Stimulated activated naive CD4-positive, alpha-beta T cell treated with Interleukin-2 at 50 U/mL for 16 hours (primary cell): Measurements from ENCODE around the gene RFX4.
"Not testable (repeated sequence)": the region's sequence is repeated elsewhere in the genome, so short reads cannot be mapped to it uniquely, and the experiment has no call there.

ENCODE experiments used
- DNase-seq: peaks from one replicate; lab custom pipeline; 2025; lab: John Stamatoyannopoulos, UW

RFX4 gene

DNA sequence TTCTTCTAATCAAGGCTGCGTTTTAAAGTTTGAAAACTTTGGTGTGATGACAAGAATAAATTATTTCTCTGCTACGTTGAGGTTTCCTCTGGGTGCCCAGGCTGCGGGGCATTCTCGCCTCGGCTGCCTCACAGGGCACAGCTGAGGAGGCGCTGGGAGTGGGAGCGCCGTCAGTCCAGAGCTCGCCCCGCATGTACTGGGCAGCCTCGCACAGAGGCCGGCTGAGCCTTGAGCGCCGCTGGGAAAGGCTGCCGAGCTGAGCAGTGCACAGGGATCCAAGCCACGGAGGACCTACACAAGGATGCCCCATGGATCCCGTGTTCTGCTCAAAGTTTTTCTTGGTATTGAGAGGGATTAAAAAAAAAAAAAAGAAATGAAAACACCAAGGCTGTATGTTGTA is 11.6 kb downstream of the RFX4 start:
- DNase-seq: no peak

DNA sequence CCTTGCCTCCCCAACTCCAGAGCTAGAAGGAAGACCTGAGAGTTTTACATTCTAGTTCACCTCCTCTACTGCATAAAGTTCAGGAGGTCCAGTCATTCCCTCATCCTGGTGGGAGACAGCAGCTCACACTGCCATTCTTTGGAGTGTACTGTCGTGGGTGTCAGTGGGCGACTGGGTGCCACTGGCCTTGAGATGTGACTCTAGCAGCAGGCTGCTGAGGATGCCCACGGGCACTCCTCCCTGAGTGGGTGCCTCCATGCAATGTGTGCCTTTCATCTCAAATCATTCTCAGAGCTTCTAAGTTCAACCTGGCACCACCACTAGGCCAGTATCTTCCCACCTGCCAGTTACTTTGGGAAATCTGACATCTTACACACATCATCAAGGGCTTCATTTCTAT is 12.5 kb downstream of the RFX4 start:
- no peak for DNase-seq

DNA sequence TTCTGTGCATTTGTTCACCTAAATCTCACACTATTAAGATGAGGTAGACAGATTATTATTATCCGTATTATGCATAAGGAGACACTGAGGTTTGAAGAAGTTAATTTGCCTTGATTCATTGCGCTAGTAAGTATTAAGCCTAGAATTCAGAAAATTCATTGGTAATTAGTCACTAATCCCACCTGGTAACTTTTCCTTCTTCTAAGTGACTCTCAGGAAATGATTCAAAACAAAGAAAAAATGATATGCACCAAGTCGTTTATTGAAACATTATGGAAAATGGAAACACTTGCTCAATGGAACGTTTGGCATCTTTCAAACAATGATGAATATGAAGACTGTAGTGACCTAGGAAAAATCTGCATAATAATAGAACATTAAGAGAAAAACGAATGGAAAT is 15.2 kb downstream of the RFX4 start:
- no peak for DNase-seq

DNA sequence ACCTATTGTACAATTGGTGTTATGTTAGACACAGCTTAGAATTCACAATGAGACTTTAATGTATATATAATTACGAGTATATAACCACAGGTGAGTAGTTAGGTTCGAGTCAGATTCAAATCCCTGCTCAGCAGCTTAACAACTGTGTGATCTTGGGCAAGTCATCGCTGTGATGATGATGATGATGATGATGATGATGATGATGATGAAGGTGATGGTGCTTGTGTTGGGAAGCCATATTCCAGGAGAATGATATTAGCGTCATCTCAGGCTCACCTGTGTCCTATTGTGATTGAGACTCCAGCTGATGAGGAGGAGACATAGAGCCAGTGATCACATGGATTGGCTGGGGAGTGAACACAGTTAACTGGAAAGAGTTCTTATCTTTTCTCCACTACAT is 16.5 kb downstream of the RFX4 start:
- no peak for DNase-seq

DNA sequence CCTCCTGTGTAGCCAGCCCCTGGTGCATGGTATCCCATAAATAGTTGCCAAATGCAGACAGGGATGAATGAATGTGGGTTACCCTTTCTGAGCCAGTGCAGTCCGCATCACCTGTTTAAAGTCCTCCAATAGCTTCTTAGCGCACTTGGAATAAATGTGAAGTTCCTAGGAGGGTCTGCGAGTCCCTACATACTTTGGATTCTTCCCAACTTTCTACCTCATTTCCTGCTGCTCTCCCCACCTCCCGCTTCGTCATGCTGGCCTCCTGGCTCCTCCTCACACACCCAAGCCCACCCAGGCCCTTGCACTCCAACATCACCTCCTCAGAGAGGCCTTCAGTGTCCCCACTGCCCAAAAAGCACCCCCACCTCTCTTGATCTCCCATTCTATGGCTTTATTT is 17.7 kb downstream of the RFX4 start:
- DNase-seq: no peak

DNA sequence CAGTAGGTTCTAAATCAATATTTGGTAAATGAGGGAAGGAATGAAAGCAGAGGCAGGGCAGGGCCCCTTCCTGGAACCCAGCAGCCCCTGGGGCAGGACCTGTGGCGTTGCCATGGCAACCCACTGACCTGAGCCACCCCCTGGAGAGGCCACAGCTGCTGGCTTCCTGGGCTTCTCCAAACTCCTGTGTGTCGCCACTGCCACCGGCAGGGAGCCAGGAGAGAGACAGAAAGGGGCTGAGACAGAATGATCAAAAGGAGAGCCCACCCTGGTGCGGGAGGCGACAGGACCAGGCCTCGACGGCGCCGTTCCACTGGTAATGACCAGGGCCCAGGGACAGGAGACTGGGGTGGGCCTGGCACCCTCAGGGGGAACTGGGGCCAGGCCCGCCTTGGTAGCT is 18.2 kb downstream of the RFX4 start:
- no peak for DNase-seq

DNA sequence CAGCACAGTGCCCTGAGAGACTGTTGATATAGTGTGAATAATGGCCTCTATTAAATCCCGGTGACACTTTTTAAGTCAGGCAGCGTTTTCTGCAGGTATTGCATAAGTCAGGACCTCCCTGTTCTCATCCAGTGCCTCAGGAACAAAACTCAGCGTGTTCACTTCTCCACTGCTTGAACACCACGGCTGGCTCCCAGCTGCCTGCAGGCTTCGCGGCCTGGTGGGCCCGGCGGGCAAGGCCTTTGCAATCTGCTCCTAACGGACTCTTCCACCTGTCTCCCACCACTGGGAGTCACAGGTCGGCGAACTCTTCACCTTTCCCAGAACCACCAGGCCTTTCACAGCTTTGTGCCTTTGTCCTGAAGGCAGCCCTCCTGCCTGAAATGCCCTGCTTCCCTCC is 18.7 kb downstream of the RFX4 start:
- no peak for DNase-seq

DNA sequence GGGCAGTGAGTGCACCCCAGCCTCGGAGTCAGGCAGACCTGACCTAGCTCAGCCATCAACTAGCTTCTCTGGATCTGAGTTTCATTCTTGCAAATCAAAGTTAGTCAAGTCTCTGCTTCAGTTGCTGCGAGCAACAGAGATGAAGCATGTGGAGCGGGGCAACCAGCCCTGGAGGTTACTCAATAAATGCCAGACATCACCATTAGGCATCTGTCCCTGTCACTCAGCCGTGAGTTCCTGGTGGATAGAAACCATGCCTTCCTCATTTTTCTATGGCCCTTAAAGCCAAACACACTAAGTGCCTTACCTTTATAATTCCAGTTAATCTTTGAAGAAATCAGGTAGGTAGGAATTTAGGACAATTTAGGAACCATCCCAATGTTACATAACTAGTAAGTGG is 19.3 kb downstream of the RFX4 start:
- no peak for DNase-seq

DNA sequence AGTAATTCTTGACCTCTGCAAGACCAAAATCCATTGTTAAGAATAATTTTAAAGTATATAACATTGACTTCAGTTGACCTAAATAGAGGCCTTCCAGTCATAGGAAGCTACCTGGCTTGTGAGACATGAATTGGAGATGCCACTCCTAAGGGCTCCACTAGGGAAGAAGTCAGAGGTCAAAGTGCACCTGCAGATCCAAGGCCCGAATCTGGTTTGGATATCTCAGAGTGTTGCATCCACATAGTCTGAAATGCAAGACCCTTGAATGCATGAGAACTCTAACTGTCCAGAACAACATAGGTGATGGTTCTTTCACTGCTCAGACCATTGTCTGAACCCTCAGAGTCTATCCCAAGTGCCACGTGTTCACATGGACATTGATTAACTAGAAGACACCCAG is 22.4 kb downstream of the RFX4 start:
- no peak for DNase-seq

DNA sequence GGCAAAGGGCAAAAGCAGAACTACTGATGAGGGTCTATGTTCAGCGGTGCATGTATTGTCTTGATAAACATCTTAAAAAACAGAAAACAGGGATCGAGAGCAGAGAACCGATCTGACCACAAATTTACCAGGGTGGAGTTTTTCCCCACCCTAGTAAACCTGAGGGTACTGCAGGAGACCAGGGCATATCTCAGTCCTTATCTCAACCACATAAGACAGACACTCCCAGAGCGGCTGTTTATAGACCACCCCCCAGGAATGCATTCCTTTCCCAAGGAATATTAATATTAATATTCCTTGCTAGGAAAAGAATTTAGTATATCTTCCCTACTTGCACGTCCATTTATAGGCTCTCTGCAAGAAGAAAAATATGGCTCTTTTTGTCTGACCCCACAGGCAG is 37.8 kb downstream of the RFX4 start:
- not testable (repeated sequence) for DNase-seq

DNA sequence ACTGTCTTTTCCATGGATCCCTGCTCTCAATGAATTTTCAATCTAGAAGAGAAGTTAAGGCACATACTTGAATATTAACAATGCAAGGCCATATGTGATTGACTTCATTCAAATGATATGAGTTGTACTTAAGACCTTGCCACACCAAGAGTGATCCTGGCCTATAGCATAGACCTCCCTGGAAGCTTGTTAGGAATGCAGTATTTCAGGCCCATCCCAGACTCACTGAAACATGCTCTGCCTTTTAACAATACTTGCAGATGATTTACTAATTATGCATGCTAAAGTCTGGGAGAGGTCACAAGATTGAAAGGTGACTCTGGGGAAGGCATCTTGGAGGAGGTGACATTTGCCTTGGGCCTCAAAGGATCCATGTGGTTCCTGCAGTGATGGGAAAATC is 43.2 kb downstream of the RFX4 start:
- no peak for DNase-seq

DNA sequence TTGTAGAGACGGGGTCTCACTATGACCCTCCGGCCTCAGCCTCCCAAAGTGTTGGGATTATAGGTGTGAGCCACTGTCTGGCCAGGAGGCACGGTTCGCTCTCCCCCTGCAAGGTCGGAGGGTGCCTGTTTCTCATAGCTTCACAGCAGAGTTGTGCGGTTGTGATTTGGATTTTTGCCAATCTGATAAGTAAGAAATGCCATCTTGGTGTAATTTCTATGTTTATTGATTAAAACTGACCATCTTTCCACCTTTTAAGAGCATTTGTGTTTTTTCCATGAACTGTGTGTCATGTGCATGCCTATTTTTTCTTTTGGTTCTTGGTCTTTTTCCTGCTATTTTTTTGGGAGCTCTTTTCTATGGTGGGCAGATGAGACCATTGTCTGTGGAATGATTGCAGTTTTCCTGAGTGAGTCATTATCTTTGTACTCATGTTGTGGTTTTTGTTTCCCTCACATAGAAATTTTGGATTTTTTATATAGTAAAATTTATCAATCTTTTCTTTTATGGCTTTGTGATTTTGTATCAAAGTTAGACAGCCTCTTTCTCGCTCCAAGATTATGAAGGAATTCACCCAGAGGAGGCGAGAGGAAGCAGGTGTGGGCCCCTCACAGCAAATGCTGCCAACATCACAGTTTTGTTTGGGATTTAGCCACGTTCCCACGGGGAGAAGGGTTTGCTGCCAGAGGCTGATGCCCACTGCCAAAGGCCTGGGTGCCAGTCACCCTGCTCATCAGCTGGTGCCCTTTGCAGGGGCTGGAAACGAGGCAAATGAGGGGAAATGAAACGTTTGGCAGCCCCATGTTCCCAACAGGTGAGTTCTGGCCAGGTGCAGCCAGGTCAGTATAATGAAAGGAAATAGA is 47.2 kb downstream of the RFX4 start:
- no peak for DNase-seq

DNA sequence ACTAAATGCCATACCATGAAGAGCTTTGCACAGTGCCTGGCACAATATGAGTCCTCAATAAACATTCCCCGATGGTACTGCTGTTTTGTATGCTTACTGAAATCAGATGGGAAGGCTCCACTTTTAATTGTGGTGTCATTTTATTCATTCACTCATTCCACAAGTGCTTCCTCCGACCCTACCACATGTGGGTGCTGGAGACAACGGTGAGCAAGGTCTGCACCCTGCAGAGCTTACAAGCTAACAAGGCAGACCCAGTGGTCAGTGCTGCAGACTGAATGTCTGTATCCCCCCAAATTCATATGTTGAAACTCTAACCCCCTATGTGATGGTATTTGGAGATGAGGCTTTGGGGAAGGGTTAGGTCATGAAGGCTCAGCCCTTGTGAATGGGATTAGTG is 48.3 kb downstream of the RFX4 start:
- no peak for DNase-seq

DNA sequence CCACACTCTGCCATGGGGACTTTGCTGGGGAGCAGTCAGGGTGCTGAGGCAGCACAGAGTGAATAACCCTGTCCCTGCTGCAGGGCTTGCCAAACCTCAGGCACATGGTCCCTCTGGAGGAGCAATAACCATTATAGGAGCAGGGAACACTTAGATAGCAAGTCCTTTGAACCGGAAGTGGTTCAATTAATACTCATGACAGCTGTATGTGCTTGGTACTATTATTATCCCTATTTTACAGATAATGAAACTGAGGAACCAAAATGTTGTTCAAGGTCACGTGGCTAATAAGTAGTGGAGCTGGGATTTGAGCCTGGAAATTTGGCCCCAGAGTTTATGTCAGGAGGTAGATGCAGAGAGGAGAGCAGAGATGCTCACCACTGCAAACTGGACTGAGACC is 49.0 kb downstream of the RFX4 start:
- DNase-seq: no peak

DNA sequence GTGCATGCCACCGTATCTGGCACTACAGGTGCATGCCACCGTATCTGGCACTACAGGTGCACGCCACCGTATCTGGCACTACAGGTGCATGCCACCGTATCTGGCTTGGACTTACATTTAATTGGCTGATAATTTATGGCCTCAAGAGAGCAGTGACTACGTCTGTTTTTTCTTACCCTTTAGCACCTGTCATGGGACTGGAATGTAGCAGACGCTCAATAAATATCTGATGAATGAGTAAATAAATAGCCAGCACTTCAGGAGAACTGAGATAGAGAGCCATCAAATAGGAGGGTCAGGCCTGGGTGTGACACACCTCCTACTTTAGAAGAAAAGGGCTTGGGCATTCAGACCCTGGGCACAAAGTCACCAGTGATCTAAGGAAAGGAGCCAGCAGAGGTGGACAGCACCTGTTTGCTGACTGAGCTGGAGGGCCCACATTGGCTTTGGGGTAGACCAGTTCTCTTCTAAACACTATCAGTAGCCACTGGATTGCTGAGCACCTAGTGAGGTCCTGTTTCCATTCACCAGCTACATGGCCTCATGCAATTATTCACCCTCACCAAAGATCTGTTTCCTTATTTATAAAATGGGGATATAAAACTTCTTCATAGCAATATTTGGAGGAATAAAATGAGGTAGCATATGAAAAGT is 50.1 kb downstream of the RFX4 start:
- DNase-seq: no peak

DNA sequence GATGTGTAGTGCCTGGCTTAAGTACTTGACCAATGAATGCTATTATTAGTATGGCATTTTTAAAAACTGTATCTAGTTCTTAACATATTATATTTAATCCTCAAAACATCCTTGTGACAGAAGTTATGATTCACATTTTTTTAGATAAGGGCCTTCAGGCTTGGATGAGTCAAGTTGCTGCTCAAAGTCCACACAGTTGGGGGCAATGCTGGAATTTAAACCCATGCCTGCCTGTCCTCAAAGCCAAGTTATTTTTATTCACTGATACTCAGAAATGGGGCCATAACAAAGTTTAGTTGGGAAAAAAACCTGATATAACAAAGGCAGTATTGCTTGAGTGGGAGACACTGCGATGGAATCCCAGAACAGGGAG is 50.6 kb downstream of the RFX4 start:
- DNase-seq: no peak

DNA sequence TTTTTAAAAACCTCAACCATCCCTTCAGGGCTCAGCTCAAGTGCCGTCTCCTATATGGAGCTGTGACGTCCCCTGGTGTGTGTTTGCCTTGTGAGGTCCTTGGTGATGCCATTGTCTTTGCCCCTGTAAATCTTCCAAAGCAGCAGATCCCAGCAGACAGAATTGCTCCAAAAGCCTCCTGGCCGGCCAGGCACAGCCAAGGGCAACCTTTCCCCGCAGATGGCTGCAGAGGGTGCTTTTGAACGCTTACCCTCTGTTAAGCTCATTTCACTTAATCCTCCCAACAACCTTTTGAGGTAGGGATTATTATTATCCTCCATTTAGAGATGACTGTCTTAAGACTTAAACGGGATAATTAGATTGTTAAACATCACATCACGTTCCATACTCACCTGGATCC is 51.4 kb downstream of the RFX4 start:
- no peak for DNase-seq

DNA sequence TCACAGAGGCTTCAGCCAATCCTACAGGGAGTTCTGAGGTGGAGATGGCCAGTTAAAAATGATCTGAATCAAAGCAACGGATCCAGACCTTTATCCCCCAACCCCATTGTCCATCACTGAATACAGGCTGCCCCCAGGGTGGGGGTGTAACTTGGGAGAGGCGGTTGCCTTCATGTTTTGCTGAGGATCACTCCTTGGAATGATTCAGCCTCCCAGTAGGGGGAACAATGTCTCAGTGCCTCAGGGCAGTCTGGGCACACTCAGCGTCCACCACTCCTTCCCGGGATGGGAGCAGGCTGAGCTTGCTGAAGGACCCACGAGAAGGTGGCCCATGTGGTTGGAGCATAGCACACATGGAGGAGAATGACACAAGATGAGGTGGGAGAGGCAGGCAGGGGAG is 60.2 kb downstream of the RFX4 start:
- DNase-seq: no peak

DNA sequence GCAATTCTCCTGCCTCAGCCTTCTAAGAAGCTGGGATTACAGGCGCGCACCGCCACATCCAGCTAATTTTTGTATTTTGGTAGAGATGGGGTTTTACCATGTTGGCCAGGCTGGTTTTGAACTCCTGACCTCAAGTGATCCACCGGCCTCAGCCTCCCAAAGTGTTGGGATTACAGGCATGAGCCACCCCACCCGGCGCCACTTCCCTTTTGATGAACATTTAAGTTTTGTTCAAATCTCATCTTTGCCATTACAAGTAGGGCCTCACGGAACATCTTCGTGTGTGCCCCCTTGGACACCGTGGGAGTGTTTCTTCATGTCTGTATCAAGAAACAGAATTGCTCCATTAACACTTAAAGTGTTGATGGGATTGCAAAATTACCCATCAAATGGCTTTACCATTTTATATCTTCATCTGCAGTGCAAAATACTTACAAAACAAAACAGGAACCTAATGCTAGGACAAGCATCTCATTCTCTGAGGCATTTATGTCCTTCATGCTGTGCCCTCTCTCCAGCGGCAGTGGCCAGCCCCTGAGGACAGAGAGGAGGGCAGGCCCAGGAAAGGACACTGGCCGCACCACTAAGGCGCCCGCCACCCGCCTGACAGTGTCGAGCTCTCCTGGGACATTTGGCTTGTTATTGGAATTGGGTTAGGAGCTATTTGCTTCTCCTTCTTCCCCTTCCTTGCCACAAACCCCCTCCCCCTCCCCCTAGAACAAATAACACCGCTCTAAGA is 61.7 kb downstream of the RFX4 start:
- DNase-seq: no peak

DNA sequence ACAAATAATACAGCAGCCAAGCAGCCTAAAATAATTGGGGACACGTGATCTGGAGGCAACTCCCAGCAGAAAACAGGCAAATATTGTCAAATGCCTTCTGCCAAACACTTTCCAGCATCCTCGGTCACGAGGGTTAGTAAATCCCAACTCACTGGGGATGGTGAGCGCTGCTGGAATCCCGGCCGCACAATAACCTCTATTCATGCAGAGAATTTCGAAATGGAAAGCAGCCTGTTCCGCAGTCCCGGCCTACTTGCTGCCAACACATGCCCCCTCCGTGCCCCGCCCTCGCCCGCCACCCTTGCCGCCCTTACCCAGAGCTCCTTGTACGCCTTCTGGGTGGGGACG is 62.2 kb downstream of the RFX4 start:
- DNase-seq: no peak

DNA sequence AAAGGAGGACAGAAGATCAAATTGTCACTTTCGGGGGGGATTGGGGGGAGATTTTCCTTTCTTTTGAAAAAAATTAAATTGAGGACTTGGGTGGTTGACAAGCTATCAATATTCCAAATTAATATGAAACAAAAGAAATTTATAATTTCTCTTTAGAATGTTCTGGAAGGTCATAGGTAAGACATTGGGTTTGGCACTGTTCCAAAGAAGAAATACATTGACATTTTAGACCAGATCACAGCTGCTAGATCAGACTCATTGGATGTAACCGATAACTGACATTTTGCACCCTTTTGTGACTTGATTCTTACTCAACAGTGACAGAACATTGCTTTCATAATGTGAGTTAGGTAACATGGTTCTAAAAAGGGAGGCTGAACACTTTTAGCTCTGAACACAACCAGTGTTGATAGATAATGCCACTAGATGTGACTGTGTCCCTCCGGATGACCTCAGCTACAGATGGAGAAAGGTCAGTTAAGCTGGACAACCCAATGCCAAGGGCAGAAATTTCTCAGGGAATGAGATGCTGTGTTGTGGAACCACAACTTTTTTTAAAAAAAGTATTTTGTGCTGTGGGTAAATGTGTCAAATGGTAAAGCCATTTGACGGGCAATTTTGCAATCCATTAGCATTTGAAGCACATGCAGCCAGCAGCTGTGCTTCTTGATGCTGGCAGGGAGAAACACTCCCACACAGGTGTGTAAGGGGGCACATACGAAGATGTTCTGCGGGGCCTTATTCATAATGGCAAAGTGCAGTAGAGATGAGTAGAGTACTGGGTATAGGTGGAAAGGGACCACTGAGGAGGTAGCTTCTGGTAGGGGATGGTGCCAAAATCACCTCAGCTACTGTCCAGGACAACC is 62.9 kb downstream of the RFX4 start:
- no peak for DNase-seq

DNA sequence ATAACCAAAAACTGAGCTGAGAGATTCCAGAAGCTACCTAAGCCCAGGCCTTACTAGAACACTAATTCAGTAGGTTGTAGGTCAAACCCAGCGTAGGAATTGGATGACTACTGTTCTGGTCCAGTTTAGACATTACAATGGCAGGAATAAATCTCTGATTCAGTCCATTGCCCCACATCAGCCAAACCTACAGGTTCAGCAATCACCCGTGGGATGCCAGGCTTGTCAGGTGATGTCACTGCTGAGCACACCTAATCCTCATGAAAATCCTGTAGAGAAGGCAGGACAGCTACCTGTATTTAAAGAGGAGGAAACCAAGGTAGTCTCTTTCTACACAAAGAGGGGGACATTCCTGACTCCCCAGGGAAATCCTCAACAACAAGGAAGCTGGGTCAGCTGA is 63.7 kb downstream of the RFX4 start:
- no peak for DNase-seq
